DND-41 (cell line): Measurements from ENCODE around the gene RABGGTA.

Experiments used
- ATAC-seq: fragments of 200-7000 bp; cut with Tn5 transposase; 3 replicates; pipeline ENCODE4 v1.9.1; 2021; ENCODE audit warnings: low read depth; ENCODE audit not compliant: insufficient read depth
- DNase-seq: peaks from one replicate; pipeline ENCODE4 v3.0.0-alpha.2; 2020
- H2AFZ ChIP-seq: 2 replicates; pipeline ENCODE4 v1.6.0; 2012; ENCODE audit warnings: low read depth, low read length
- H3K27ac ChIP-seq: 2 replicates; pipeline ENCODE4 v1.5.1; 2012; ENCODE audit warnings: low read length, inconsistent platforms
- H3K27me3 ChIP-seq: fragments of 200-600 bp; sonication (generic); 2 replicates; pipeline ENCODE4 v1.6.0; 2012; ENCODE audit warnings: low read length, mild to moderate bottlenecking, inconsistent platforms; ENCODE audit not compliant: insufficient read depth, poor library complexity
- H3K36me3 ChIP-seq: 2 replicates; pipeline ENCODE4 v1.5.1; 2012; ENCODE audit warnings: low read length, inconsistent platforms; ENCODE audit not compliant: insufficient read depth
- H3K4me1 ChIP-seq: 2 replicates; pipeline ENCODE4 v1.5.1; 2012; ENCODE audit warnings: mild to moderate bottlenecking, low read length; ENCODE audit not compliant: insufficient read depth
- H3K4me2 ChIP-seq: 2 replicates; pipeline ENCODE4 v1.6.0; 2012; ENCODE audit warnings: mild to moderate bottlenecking, moderate library complexity, low read length, inconsistent platforms; ENCODE audit not compliant: insufficient read depth
- H3K4me3 ChIP-seq, 2 experiments: fragments of 200-600 bp in 1 of 2; shearing (Covaris generic) in 1 of 2; 2 replicates each; pipeline ENCODE4 v1.5.1; 2012 to 2016; ENCODE audit warnings: inconsistent platforms in 2 of 2, low read length in 2 of 2, mild to moderate bottlenecking in 2 of 2, low read depth in 1 of 2, moderate library complexity in 1 of 2
- H3K79me2 ChIP-seq: 2 replicates; pipeline ENCODE4 v1.6.0; 2012; ENCODE audit warnings: low read length, inconsistent platforms; ENCODE audit not compliant: insufficient read depth
- H3K9ac ChIP-seq: 2 replicates; pipeline ENCODE4 v1.6.0; 2012; ENCODE audit warnings: low read depth, mild to moderate bottlenecking, inconsistent platforms, low read length, moderate library complexity
- H3K9me3 ChIP-seq: 2 replicates; pipeline ENCODE4 v1.5.1; 2012; ENCODE audit warnings: low read length, moderate library complexity, mild to moderate bottlenecking, inconsistent platforms; ENCODE audit not compliant: insufficient read depth, severe bottlenecking
- H4K20me1 ChIP-seq: 2 replicates; pipeline ENCODE4 v1.6.0; 2012; ENCODE audit warnings: low read length; ENCODE audit not compliant: insufficient read depth
- EZH2 ChIP-seq: IDR thresholded peaks from 3 replicates; pipeline ENCODE4 v1.6.1; 2012; ENCODE audit warnings: borderline replicate concordance, low read depth, mild to moderate bottlenecking, moderate library complexity, low read length, inconsistent platforms; ENCODE audit not compliant: severe bottlenecking
- TF ChIP-seq, protein P1 (sequence below): IDR thresholded peaks from 2 replicates; pipeline ENCODE4 v1.5.1; 2012; ENCODE audit warnings: borderline replicate concordance, low read length, moderate library complexity, mild to moderate bottlenecking; ENCODE audit not compliant: poor library complexity, severe bottlenecking; ENCODE audit errors: extremely low read depth

Gene RABGGTA

GRCh38 chr14:24250354-24250753 is 21.0 kb downstream of the RABGGTA start:
- Histone ChIP-seq H3K9me3 (no peaks in the 10 kb centered on the region), H2AFZ (no peak overlapping the region), H3K9ac (no peak overlapping the region), H4K20me1 (no peaks in the 10 kb centered on the region), H3K4me3 (no peak overlapping the region), H3K4me2 (no peak overlapping the region), H3K4me1 (no peaks in the 10 kb centered on the region), H3K27ac (no peak overlapping the region), H3K27me3 (no peaks in the 10 kb centered on the region), H3K36me3 (no peaks in the 10 kb centered on the region), H3K79me2 (no peaks in the 10 kb centered on the region)
- no peak for TF ChIP-seq EZH2
- TF ChIP-seq, protein P1, sequence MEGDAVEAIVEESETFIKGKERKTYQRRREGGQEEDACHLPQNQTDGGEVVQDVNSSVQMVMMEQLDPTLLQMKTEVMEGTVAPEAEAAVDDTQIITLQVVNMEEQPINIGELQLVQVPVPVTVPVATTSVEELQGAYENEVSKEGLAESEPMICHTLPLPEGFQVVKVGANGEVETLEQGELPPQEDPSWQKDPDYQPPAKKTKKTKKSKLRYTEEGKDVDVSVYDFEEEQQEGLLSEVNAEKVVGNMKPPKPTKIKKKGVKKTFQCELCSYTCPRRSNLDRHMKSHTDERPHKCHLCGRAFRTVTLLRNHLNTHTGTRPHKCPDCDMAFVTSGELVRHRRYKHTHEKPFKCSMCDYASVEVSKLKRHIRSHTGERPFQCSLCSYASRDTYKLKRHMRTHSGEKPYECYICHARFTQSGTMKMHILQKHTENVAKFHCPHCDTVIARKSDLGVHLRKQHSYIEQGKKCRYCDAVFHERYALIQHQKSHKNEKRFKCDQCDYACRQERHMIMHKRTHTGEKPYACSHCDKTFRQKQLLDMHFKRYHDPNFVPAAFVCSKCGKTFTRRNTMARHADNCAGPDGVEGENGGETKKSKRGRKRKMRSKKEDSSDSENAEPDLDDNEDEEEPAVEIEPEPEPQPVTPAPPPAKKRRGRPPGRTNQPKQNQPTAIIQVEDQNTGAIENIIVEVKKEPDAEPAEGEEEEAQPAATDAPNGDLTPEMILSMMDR: no peak
- ATAC-seq (no peak), DNase-seq (no peak)

- no peak for DNase-seq
- H3K4me1 ChIP-seq: no peaks in the 10 kb centered on the region
- H4K20me1 ChIP-seq: no peaks in the 10 kb centered on the region
- no peaks in the 10 kb centered on the region for H3K9me3 ChIP-seq
- no peak overlapping the region for H3K9ac ChIP-seq
- no peaks in the 10 kb centered on the region for H3K36me3 ChIP-seq
- TF ChIP-seq, protein P1: no peak
- no peak for TF ChIP-seq EZH2
- no peaks in the 10 kb centered on the region for H3K79me2 ChIP-seq
- no peak for ATAC-seq
- no peak overlapping the region for H3K4me3 ChIP-seq
- no peaks in the 10 kb centered on the region for H3K27me3 ChIP-seq
- no peak overlapping the region for H3K27ac ChIP-seq
- H3K4me2 ChIP-seq: no peak overlapping the region
- H2AFZ ChIP-seq: no peak overlapping the region
These were observed 22.0 kb downstream of the RABGGTA start for GRCh38 chr14:24249230-24250021.

DNA sequence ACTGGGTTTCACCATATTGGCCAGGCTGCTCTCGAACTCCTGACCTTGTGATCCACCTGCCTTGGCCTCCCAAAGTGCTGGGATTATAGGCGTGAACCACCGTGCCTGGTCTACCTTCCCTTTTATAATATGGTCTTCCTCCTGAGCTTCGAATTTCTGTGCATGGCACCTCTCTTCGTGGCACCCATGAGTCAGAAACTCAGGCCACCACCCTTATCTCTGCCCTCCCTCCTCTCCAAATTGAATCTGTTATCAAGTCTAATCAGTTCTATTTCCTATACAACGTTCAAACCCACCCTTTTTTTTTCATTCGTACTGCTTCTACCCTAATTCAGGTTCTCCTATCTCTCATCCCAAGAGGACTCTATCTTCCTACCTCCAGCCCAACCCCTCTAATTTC is 24.0 kb downstream of the RABGGTA start:
- no peak overlapping the region for H3K4me3 ChIP-seq
- H4K20me1 ChIP-seq: no peaks in the 10 kb centered on the region
- peaks cover 11% of the 10 kb centered on the region for H3K4me1 ChIP-seq
- H3K36me3 ChIP-seq: no peaks in the 10 kb centered on the region
- no peak overlapping the region for H2AFZ ChIP-seq
- no peak overlapping the region for H3K4me2 ChIP-seq
- H3K9ac ChIP-seq: no peak overlapping the region
- no peak overlapping the region for H3K27ac ChIP-seq
- TF ChIP-seq EZH2: no peak
- TF ChIP-seq, protein P1: no peak
- no peaks in the 10 kb centered on the region for H3K79me2 ChIP-seq
- H3K27me3 ChIP-seq: no peaks in the 10 kb centered on the region
- no peaks in the 10 kb centered on the region for H3K9me3 ChIP-seq
- no peak for DNase-seq
- no peak for ATAC-seq
